Cardiac muscle cell (in vitro differentiated cells and primary cell): ENCODE results near the gene EML4. TPM values are rescaled to one million over a fixed set of nuclear protein-coding genes. Genes with fewer than 3 reads are reported as not detected.

ENCODE experiments used
- DNase-seq, 2 donors: peaks; one replicate each; pipeline versions ENCODE4 v3.0.0 to v3.0.0-alpha.2; 2010 to 2017; ENCODE audit warnings: low read depth in 1 of 2, low spot score in 1 of 2
- H3K27ac ChIP-seq: fragments of 200-600 bp; sonication (generic); 2 replicates; pipeline ENCODE4 v1.5.1; 2016
- H3K27me3 ChIP-seq: fragments of 200-600 bp; sonication (generic); 2 replicates; pipeline ENCODE4 v1.6.0; 2016; ENCODE audit warnings: control low read depth
- H3K36me3 ChIP-seq: fragments of 200-600 bp; sonication (generic); 2 replicates; pipeline ENCODE4 v1.5.1; 2016; ENCODE audit warnings: control low read depth
- H3K4me1 ChIP-seq: fragments of 200-600 bp; sonication (generic); 2 replicates; pipeline ENCODE4 v1.8.1; 2017; ENCODE audit warnings: low read depth, mild to moderate bottlenecking, mixed run types
- H3K4me3 ChIP-seq: fragments of 200-600 bp; sonication (generic); 2 replicates; pipeline ENCODE4 v1.5.1; 2016; ENCODE audit warnings: mild to moderate bottlenecking
- H3K9me3 ChIP-seq: fragments of 200-600 bp; sonication (generic); 2 replicates; pipeline ENCODE4 v1.5.1; 2017; ENCODE audit warnings: low read depth, mild to moderate bottlenecking, control low read depth
- polyA plus RNA-seq: library from polyadenylated mRNA; unstranded; fragments of >200 nt; fragmentation: Nextera tagmentation; extraction: Ambion mirVana; gene quantifications from 2 replicates; pipeline ENCODE4 v1.2.1, GENCODE V29; 2016
- total RNA-seq: library from RNA; depleted of rRNA; stranded (reverse); fragments of >200 nt; gene quantifications from 2 replicates; pipeline ENCODE4 v1.2.3, GENCODE V29; 2016
- TF ChIP-seq, protein P1 (sequence below): IDR thresholded peaks from 2 replicates; pipeline ENCODE4 v1.5.1; 2012; ENCODE audit warnings: low read depth, mild to moderate bottlenecking, low read length

Gene EML4
- total and polyA plus RNA-seq, 2 experiments from 2014 or later: 46.6 to 56.2 TPM

DNA sequence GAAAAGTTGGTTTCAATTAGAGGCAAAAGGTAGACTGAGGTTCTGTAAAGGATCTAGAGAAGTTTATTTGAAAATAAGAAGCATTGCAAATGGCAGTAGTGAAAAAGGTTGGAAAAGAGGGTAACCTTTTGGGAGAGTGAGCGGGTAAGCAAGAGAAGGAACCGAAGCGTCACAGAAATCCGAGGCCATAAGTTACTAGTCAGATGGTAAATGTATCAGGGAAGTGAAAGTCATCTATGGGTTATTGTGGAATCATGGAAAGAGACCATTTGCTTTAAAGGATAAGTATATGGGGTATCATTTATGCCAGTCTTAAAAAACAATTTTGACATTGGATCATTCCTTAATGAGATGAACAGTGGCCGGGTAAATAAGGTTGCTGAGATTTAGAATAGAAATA is 30.5 kb downstream of the EML4 start:
- no peak for DNase-seq
- Histone ChIP-seq H3K4me3 (no peak overlapping the region), H3K27ac (no peak overlapping the region), H3K27me3 (no peaks in the 10 kb centered on the region), H3K9me3 (no peaks in the 10 kb centered on the region), H3K36me3 (no peaks in the 10 kb centered on the region), H3K4me1 (peaks cover 16% of the 10 kb centered on the region)
- TF ChIP-seq, protein P1, sequence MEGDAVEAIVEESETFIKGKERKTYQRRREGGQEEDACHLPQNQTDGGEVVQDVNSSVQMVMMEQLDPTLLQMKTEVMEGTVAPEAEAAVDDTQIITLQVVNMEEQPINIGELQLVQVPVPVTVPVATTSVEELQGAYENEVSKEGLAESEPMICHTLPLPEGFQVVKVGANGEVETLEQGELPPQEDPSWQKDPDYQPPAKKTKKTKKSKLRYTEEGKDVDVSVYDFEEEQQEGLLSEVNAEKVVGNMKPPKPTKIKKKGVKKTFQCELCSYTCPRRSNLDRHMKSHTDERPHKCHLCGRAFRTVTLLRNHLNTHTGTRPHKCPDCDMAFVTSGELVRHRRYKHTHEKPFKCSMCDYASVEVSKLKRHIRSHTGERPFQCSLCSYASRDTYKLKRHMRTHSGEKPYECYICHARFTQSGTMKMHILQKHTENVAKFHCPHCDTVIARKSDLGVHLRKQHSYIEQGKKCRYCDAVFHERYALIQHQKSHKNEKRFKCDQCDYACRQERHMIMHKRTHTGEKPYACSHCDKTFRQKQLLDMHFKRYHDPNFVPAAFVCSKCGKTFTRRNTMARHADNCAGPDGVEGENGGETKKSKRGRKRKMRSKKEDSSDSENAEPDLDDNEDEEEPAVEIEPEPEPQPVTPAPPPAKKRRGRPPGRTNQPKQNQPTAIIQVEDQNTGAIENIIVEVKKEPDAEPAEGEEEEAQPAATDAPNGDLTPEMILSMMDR: no peak

DNA sequence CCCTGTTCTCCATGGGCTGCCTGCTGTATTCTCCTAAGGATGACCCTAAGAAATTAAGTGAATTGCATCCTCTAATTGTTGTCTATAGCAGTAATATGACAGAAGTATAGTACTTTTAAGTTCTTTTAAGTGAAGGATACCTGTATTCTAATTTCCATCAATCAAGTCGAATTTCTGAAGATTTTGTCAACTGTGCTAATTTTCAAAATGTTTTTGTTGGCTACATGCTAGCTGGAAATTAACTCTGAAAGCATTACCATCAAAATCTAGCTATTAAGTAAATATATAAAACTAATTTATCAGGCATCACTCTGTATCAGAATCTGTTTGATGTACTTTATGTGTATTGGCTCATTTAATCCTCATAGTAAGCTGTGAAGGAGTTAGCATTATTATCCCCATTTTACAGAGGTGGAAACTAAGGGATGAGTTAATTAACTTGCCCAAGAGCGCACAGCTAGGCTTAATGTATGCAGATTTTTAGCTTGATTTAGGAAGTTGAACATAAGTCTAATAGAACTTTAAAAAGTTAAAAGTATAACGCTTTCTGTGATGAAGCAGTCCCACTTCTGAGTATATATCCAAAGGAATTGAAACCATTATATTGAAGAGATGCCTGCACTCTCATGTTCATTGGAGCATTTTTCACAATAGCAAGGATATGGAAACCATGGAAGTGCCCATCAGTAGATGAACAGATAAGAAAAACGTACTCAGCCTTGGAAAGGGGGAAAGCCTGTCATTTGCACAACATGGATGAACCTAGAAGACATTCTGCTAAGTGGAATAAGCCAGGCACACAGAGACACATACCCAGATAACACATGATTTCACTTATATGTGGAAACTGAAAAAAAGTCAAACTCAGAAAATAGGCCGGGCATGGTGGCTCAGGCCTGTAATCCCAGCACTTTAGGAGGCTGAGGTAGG is 32.0 kb downstream of the EML4 start:
- DNase-seq: no peak
- H3K9me3 ChIP-seq: no peaks in the 10 kb centered on the region
- no peaks in the 10 kb centered on the region for H3K27me3 ChIP-seq
- no peak overlapping the region for H3K4me3 ChIP-seq
- TF ChIP-seq, protein P1: no peak
- H3K36me3 ChIP-seq: no peaks in the 10 kb centered on the region
- H3K4me1 ChIP-seq: peaks cover 14% of the 10 kb centered on the region
- H3K27ac ChIP-seq: no peak overlapping the region

DNA sequence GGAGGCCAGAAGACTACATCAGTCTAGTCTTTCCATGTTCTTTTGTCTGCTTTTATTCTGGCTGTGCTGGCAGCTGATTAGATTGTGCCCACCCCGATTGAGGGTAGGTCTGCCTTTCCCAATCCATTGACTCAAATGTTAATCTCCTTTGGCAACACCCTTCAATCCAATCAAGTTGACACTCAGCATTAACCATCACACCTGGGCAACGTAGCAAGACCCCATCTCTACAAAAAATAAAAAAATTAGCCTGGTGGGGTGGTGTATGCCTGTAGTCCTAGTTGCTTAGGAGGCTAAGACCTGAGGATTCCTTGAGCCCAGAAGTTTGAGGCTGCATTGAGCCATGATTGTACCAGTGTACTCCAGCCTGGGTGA is 33.5 kb downstream of the EML4 start:
- no peaks in the 10 kb centered on the region for H3K27me3 ChIP-seq
- no peak for DNase-seq
- H3K27ac ChIP-seq: no peak overlapping the region
- H3K4me3 ChIP-seq: no peak overlapping the region
- no peaks in the 10 kb centered on the region for H3K9me3 ChIP-seq
- H3K4me1 ChIP-seq: no peaks in the 10 kb centered on the region
- no peaks in the 10 kb centered on the region for H3K36me3 ChIP-seq
- TF ChIP-seq, protein P1: no peak

DNA sequence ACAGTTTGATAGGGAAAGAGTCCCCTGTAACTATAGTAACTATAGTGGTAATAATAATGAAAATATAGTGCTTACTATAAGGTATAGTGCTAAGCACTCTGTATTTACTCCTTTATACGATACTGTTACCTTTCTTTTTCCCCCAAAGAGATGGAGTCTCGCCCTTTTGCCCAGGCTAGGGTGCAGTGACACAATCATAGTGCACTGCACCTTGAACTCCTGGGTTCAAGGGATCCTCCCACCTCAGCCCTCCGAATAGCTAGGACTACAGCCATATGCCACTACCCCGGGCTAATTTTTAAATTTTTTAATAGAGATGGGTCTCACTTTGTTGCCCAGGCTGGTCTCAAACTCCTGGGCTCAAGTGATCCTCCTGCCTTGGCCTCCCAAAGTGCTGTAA is 34.6 kb downstream of the EML4 start:
- no peak for DNase-seq
- Histone ChIP-seq H3K27ac (no peak overlapping the region), H3K27me3 (no peaks in the 10 kb centered on the region), H3K4me1 (no peaks in the 10 kb centered on the region), H3K9me3 (no peaks in the 10 kb centered on the region), H3K36me3 (no peaks in the 10 kb centered on the region), H3K4me3 (no peak overlapping the region)
- TF ChIP-seq, protein P1: no peak

DNA sequence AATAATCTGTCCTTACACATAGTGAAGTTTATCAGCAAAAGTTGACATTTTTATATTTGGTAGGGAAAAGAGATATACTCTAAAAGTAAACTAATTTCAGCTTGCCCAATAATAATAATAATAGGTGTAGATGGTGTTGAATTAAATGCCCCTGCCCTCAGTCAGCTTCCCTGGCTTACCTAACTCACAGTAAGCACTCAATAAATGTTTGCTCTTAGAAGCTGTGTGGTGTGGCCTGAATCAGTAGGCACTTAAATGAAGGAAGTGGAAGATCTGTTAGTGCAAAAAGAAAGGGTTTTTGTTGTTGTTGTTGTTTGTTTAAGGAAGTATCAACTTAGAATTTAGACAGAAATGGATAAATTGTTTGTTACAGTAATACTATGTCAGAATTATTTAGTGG is 36.2 kb downstream of the EML4 start:
- no peak overlapping the region for H3K27ac ChIP-seq
- H3K27me3 ChIP-seq: no peaks in the 10 kb centered on the region
- no peaks in the 10 kb centered on the region for H3K4me1 ChIP-seq
- H3K4me3 ChIP-seq: no peak overlapping the region
- DNase-seq: no peak
- no peaks in the 10 kb centered on the region for H3K36me3 ChIP-seq
- TF ChIP-seq, protein P1: no peak
- H3K9me3 ChIP-seq: no peaks in the 10 kb centered on the region
